ENCODE data around the gene ZNF837.

DNA sequence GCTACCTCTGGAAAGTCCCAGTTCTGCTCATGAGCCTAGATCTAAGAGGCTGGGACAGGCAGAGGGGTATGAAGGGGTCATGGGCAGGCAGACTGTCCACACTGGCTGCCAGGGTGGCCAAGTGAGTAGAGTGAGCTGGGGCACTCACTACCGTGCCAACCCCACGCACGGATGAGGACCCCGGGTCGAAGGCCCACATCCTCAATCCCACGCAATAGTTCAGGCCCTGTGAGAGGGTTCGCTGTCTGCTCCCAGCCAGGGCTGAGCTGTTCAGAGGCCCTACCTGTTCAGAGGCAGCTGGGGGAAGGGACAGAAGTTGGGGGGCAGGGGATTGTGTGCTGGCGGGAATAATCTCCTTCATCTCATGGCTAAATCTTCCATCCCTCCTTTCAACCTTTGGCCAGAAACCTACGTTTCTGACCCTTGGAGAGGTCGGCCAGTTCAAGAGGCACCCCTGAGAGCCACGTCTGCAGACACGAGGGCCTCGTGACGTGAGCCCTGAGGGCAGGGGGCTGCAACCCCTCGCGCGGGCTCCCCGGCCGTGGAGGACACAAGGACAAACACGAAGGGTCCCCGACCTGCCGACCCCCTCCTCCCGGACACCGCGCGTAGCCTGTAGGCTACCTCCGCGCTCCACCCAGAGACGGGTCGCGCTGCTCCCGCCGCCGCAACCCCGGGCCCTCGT, 5.2 kb upstream of the ZNF837 start:
- TF ChIP-seq EZH2 (IDR thresholded peaks at IDR 0.05; ENCODE audit: borderline replicate concordance, insufficient read depth, low read depth, low read length, poor library complexity, severe bottlenecking) = no peak
- TF ChIP-seq, protein P1, sequence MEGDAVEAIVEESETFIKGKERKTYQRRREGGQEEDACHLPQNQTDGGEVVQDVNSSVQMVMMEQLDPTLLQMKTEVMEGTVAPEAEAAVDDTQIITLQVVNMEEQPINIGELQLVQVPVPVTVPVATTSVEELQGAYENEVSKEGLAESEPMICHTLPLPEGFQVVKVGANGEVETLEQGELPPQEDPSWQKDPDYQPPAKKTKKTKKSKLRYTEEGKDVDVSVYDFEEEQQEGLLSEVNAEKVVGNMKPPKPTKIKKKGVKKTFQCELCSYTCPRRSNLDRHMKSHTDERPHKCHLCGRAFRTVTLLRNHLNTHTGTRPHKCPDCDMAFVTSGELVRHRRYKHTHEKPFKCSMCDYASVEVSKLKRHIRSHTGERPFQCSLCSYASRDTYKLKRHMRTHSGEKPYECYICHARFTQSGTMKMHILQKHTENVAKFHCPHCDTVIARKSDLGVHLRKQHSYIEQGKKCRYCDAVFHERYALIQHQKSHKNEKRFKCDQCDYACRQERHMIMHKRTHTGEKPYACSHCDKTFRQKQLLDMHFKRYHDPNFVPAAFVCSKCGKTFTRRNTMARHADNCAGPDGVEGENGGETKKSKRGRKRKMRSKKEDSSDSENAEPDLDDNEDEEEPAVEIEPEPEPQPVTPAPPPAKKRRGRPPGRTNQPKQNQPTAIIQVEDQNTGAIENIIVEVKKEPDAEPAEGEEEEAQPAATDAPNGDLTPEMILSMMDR (IDR thresholded peaks at IDR 0.05) = no peak
